Measurements from ENCODE around the gene DGKQ.
A peak's percentile ranks its signal among the peaks of the same experiment; 100 is the strongest.

Gene DGKQ

GRCh38 chr4:973431-974397 lies at the start of gene DGKQ:
Gene DGKQ, minus strand, starts transcription at chr4:973569. Its CDS starts 87 bp downstream, at chr4:973482.
- DNase-seq, result peak; percentile 26 to 80

GRCh38 chr4:1022739-1023066 lies 49.3 kb upstream of the DGKQ start:
- no peak for DNase-seq

- DNase-seq, result no peak
Measured at GRCh38 chr4:1022051-1022738, 48.8 kb upstream of the DGKQ start.

GRCh38 chr4:1021386-1022050 lies 48.1 kb upstream of the DGKQ start:
- DNase-seq, result no peak

- no peak for DNase-seq
Measured at GRCh38 chr4:1019729-1020470, 46.5 kb upstream of the DGKQ start.

- DNase-seq, result no peak
Measured at GRCh38 chr4:1019320-1019719, 46.0 kb upstream of the DGKQ start.

- no peak for DNase-seq
Measured at GRCh38 chr4:1018147-1019020, 45.0 kb upstream of the DGKQ start.

GRCh38 chr4:1017706-1018105 lies 44.3 kb upstream of the DGKQ start:
- DNase-seq, result no peak

- no peak for DNase-seq
Measured at GRCh38 chr4:1017211-1017610, 43.8 kb upstream of the DGKQ start.

GRCh38 chr4:1015746-1016145 lies 42.4 kb upstream of the DGKQ start:
- no peak for DNase-seq

GRCh38 chr4:1015179-1015578 lies 41.8 kb upstream of the DGKQ start:
- no peak for DNase-seq

GRCh38 chr4:1014291-1015167 lies 41.2 kb upstream of the DGKQ start:
- DNase-seq, result no peak

- DNase-seq, result no peak
Measured at GRCh38 chr4:1013225-1014073, 40.1 kb upstream of the DGKQ start.

GRCh38 chr4:1012034-1012739 lies 38.8 kb upstream of the DGKQ start:
- DNase-seq, result no peak

GRCh38 chr4:1011666-1012033 lies 38.3 kb upstream of the DGKQ start:
- no peak for DNase-seq

GRCh38 chr4:1011022-1011665 lies 37.8 kb upstream of the DGKQ start, which contains the start of gene FGFRL1:
Gene FGFRL1, plus strand, starts transcription at chr4:1011626. Its CDS starts 860 bp downstream, at chr4:1012486.
- DNase-seq, result peak; percentile 52 to 86

GRCh38 chr4:1010395-1011021 lies 37.1 kb upstream of the DGKQ start:
- peak; percentile 18 to 62 for DNase-seq
